KG1 (cell line): Measurements from ENCODE around the gene PIK3C3.
"Not testable (repeated sequence)": the region's sequence is repeated elsewhere in the genome, so short reads cannot be mapped to it uniquely, and the experiment has no call there.

Source experiments
- DNase-seq: peaks from one replicate; lab custom pipeline; 2025; lab: John Stamatoyannopoulos, UW

The PIK3C3 gene

GRCh38 chr18:42024131-42024530, 69.1 kb downstream of the PIK3C3 start:
- no peak for DNase-seq

GRCh38 chr18:42025491-42025890, 70.5 kb downstream of the PIK3C3 start:
- DNase-seq, result no peak

GRCh38 chr18:42025974-42026625, 71.1 kb downstream of the PIK3C3 start:
- no peak for DNase-seq

- DNase-seq, result no peak
These were observed 73.3 kb downstream of the PIK3C3 start for GRCh38 chr18:42028247-42028832.

GRCh38 chr18:42029092-42029491, 74.1 kb downstream of the PIK3C3 start:
- DNase-seq, result no peak

GRCh38 chr18:42030586-42031182, 75.7 kb downstream of the PIK3C3 start:
- no peak for DNase-seq

GRCh38 chr18:42032447-42032846, 77.4 kb downstream of the PIK3C3 start:
- no peak for DNase-seq

GRCh38 chr18:42033137-42033810, 78.2 kb downstream of the PIK3C3 start:
- no peak for DNase-seq

- no peak for DNase-seq
These were observed 83.9 kb downstream of the PIK3C3 start for GRCh38 chr18:42038936-42039335.

- no peak for DNase-seq
These were observed 84.4 kb downstream of the PIK3C3 start for GRCh38 chr18:42039396-42039795.

- DNase-seq, result no peak
These were observed 86.8 kb downstream of the PIK3C3 start for GRCh38 chr18:42041793-42042192.

GRCh38 chr18:42045346-42045745, 90.3 kb downstream of the PIK3C3 start:
- no peak for DNase-seq

GRCh38 chr18:42047721-42048120, 92.7 kb downstream of the PIK3C3 start:
- no peak for DNase-seq

- DNase-seq, result peak; percentile 16
These were observed 93.1 kb downstream of the PIK3C3 start for GRCh38 chr18:42048158-42048557.

GRCh38 chr18:42049536-42049935, 94.5 kb downstream of the PIK3C3 start:
- not testable (repeated sequence) for DNase-seq

- DNase-seq, result no peak
These were observed 96.4 kb downstream of the PIK3C3 start for GRCh38 chr18:42051411-42051810.

- DNase-seq, result peak; percentile 7
These were observed 97.2 kb downstream of the PIK3C3 start for GRCh38 chr18:42052122-42052708.

- no peak for DNase-seq
These were observed 98.3 kb downstream of the PIK3C3 start for GRCh38 chr18:42053188-42053781.

GRCh38 chr18:42064109-42064508, 109.1 kb downstream of the PIK3C3 start:
- no peak for DNase-seq

- no peak for DNase-seq
These were observed 112.5 kb downstream of the PIK3C3 start for GRCh38 chr18:42067518-42067917.

- no peak for DNase-seq
These were observed 113.0 kb downstream of the PIK3C3 start for GRCh38 chr18:42068030-42068429.

- DNase-seq, result no peak
These were observed 114.0 kb downstream of the PIK3C3 start for GRCh38 chr18:42069036-42069435.
